ENCODE measurements around the gene CEND1.
A peak's percentile ranks its signal among the peaks of the same experiment; 100 is the strongest.

Gene CEND1

DNA sequence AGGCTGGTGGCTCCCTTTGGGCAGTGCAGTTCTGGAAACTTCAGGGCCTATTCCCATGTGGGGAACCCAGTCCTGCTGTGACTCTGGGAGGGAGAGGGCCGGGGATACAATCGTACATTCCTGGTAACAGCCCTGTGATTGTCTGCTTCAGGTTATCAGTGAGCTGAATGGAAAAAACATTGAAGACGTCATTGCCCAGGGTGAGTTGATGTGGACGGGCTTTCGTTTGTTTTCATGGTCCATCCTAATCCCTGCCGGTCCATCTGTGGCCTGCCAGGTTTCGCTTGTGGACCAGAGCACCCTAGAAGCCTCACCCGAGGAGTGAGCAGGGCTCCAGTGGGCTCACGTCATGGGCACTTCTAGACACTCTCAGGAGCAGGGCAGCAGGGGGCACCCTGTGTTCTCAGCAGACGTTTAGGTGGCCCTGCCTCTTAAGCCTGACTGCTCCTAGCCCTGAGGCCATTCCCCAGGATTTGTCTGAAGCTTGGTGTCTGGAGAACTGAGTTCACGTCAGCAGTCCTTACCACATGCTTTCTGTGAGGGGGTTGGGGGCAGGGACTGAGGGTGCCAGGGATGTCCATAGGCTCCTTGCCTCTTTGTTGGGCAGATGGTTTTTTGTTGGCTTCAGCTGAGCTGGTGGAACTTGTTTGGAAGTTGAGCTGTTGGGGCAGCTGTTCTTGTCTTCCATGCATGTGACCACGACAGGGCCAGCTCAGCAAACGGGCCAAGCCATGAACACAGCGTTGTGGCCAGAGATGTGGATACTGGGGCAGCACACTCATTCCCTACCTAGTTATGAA, 21.8 kb upstream of the CEND1 start:
- TF ChIP-seq, protein P1, sequence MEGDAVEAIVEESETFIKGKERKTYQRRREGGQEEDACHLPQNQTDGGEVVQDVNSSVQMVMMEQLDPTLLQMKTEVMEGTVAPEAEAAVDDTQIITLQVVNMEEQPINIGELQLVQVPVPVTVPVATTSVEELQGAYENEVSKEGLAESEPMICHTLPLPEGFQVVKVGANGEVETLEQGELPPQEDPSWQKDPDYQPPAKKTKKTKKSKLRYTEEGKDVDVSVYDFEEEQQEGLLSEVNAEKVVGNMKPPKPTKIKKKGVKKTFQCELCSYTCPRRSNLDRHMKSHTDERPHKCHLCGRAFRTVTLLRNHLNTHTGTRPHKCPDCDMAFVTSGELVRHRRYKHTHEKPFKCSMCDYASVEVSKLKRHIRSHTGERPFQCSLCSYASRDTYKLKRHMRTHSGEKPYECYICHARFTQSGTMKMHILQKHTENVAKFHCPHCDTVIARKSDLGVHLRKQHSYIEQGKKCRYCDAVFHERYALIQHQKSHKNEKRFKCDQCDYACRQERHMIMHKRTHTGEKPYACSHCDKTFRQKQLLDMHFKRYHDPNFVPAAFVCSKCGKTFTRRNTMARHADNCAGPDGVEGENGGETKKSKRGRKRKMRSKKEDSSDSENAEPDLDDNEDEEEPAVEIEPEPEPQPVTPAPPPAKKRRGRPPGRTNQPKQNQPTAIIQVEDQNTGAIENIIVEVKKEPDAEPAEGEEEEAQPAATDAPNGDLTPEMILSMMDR (IDR thresholded peaks at IDR 0.05; ENCODE audit: borderline replicate concordance, insufficient read depth, low read depth, low read length) = no peak
- H3K4me3 ChIP-seq (ENCODE audit: low read depth, low read length) = peak overlapping the region; percentile 92

DNA sequence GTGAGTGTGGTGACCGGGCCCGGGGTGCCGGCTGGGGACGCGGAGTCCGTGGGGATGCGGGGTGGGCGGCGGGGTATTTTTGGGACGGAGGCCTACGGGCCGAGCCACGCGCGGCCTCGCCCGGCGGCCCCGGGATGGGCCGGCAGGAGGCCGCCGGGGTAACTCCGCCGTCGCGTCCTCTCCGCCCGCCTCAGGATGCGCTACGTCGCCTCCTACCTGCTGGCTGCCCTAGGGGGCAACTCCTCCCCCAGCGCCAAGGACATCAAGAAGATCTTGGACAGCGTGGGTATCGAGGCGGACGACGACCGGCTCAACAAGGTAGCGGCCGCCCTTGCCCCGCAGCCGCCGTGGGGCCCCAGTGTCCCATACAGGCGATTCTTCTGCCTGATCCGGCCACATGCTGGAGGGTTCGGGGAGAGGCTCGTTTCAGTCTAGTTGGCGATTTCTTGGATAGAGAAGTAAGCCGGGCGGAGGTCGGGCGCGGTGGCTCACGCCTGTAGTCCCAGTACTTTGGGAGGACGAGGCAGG, 20.2 kb upstream of the CEND1 start:
- TF ChIP-seq, protein P1 (IDR thresholded peaks at IDR 0.05; ENCODE audit: borderline replicate concordance, insufficient read depth, low read depth, low read length) = no peak

DNA sequence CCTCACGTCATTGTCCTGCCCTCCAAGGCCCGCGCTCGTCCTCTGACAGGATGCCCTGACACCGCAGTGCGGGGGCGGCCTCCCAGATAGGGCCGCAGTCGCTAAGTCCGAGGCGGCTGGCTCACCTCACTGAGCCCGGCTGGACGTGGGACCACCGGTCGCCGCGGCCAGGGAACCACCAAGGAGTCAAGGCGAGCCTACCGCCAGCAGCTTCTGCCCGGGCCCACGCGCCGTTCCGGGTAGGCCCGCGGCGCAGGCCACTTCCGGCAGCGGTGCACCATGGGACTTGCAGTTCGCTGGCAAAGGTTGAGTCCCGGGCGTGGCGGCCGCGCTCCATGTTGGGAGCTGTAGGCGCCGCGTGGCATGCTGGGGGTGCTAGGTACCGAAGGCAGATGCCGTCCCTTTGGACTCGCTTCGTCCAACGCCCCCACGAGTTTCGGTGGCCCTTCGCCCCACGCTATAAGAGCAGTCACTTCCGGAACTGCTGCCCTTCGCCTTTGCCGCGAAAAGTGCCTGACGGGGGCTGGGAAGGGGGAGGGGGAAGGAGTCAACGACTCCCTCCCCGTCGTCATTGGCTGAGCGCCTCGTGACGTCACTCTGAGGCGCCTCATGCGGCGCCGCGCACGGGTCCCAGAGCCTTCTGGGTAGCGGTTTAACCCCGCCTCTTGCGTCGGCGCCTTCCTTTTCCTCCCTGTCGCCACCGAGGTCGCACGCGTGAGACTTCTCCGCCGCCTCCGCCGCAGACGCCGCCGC, 19.6 kb upstream of the CEND1 start, which contains the start of gene RPLP2:
Gene RPLP2, plus strand, starts transcription at position 681 of the 753 bp plus-strand sequence. CDS start 268 bp downstream, outside the sequence.
- TF ChIP-seq, protein P1 (IDR thresholded peaks at IDR 0.05; ENCODE audit: borderline replicate concordance, insufficient read depth, low read depth, low read length) = no peak

More for the DNA sequence above, 20.2 kb upstream of the CEND1 start:
- peak overlapping the region; percentile 92 for H3K4me3 ChIP-seq (ENCODE audit: low read depth, low read length)

DNA sequence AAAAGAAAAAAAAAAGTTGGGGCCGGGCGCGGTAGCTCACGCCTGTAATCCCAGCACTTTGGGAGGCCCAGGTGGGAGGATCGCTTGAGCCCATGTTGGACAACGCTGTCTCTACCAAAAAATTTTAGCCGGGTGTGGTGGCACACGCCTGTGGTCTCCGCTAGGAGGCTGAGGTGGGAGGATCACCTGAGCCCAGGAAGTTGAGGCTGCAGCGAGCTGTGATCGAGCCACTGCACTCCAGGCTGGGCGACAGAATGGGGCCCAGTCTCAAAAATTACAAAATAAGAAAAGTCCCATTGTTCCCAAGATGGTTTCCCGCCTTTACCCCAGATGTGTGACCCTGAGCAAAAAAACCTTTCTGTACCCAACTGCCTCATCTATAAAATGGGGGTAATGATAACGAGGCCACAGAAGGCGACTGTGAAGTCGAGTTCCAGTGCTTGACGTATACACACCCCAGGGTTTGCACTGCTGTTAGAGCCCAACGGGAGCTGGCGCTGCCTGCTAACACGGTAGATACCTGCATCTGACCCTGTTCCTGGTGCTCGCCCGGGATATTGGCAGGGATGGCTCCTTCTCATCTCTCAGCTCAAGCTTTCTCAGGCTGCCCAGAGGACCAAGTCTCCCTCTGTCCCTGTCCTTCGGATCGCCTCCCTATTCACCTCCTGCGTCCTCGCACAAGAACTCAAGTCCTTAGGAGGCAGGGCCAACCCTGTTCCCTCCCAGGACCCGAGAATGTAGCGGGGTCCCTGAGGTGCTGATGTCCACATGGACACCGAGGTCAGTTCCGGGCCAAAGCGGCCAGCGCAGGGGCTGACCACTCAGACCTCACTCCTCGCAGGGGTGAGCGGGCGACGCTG, 18.8 kb upstream of the CEND1 start:
- TF ChIP-seq, protein P1 (IDR thresholded peaks at IDR 0.05; ENCODE audit: borderline replicate concordance, insufficient read depth, low read depth, low read length) = peak; percentile 37; the same call in 1 of the 2 replicates
- H3K4me3 ChIP-seq (ENCODE audit: low read depth, low read length) = peak overlapping the region; percentile 92

More for the DNA sequence above, 19.6 kb upstream of the CEND1 start, which contains the start of gene RPLP2:
- peak within 1 kb of the TSS; percentile 92 for H3K4me3 ChIP-seq (ENCODE audit: low read depth, low read length)

DNA sequence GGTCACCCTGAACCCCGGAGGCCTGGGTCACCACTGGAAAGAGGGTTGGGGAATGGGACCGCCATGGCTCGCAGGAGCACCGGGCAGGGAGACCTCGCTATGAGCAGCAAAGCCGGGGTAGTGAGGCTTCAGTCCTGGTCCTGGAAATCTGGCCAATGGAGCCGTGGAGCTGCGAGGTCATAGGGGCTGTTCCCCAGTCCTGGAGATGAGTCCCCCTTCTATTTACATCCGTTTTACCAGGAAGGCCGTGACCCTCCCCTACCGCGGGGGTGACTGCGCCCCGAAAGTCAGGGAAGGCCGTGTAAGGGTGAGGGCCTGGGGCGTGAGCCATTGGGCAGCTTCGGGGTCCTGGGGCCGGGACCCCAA, 14.7 kb upstream of the CEND1 start:
- TF ChIP-seq, protein P1 (IDR thresholded peaks at IDR 0.05; ENCODE audit: borderline replicate concordance, insufficient read depth, low read depth, low read length) = no peak
- peak overlapping the region; percentile 66 for H3K4me3 ChIP-seq (ENCODE audit: low read depth, low read length)

DNA sequence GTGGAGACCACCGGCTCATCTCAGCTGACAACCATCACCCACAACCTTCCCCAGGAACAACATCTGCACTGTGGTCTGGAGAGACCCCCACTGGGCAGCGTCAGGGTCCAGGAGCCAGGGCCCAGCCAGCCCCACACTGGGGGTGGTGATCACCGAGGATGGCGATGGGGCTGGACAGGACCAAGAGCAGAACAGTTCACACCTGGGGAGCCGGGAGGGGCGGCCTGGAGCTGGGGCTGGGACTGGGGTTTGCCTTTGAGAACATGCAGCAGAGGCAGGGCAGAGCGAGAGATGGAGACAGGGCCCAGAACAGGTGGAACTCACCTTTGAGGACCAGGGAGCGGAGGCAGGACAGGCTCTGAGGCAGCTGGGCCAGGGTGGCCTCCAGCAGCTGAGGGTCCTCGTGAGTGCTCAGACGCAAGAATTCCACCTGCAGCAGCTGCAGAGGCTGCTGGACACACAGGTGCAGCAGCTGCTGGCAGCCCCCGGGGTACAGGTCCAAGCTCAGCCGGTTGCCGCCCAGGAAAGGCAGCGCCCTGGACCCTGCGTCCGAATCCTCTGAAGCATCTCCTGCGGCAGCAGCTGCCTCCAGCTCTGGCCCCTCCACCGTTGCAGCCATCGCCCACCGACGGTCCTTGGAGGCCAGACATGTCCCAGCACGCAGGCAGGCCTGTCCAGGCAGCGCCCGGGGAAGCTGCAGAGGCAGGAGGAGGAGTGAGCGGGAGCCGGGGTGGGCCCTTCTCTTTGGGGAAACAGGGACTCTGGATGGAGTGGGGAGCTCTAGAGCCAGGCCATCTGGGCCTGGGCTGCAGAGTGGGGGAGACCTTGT, 14.1 kb upstream of the CEND1 start:
- H3K4me3 ChIP-seq (ENCODE audit: low read depth, low read length) = peak overlapping the region; percentile 66
- TF ChIP-seq, protein P1 (IDR thresholded peaks at IDR 0.05; ENCODE audit: borderline replicate concordance, insufficient read depth, low read depth, low read length) = no peak

All from GM12875 (cell line).